PC-3 (cell line): ENCODE data around the gene TBC1D8. TPM values are rescaled to one million over a fixed set of nuclear protein-coding genes. Genes with fewer than 3 reads are reported as not detected.

Experiments
- ATAC-seq: fragments of 200-7000 bp; cut with Tn5 transposase; 2 replicates; pipeline ENCODE4 v1.9.1; 2020; ENCODE audit warnings: mild to moderate bottlenecking, moderate library complexity
- BruUV-seq: library from RNA; stranded (reverse); fragments of 400-500 nt; replicated peaks from 2 replicates; lab custom pipeline; 2021; lab: Mats Ljungman, UMichigan
- CTCF ChIA-PET: fragments of 300-600 bp; sonication (Branson Sonifier 250); formaldehyde crosslinking; loops from one replicate; lab custom pipeline; 2022; ENCODE audit warnings: antibody characterized with exemption; lab: Charles Lee
- POLR2A ChIA-PET: fragments of 300-600 bp; sonication (Branson Sonifier 250); formaldehyde crosslinking; loops from one replicate; lab custom pipeline; 2022; ENCODE audit warnings: antibody characterized with exemption; ENCODE audit not compliant: unreplicated experiment; lab: Charles Lee
- DNase-seq: peaks from one replicate; pipeline ENCODE4 v3.0.0-alpha.2; 2015
- H2AFZ ChIP-seq: fragments of 300-600 bp; sonication (generic); 2 replicates; pipeline ENCODE4 v1.6.0; 2016; ENCODE audit warnings: antibody characterized with exemption, low read length
- H3F3A ChIP-seq: fragments of 300-600 bp; sonication (generic); one replicate; pipeline ENCODE4 v1.6.0; 2017; ENCODE audit warnings: antibody characterized with exemption, low read length, control low read depth, mild to moderate bottlenecking; ENCODE audit not compliant: unreplicated experiment
- H3K27ac ChIP-seq: fragments of 300-600 bp; sonication (generic); 2 replicates; pipeline ENCODE4 v1.5.1; 2016; ENCODE audit warnings: mild to moderate bottlenecking, low read length
- H3K27me3 ChIP-seq: fragments of 300-600 bp; sonication (generic); 2 replicates; pipeline ENCODE4 v1.6.1; 2016; ENCODE audit warnings: low read length, mixed read lengths
- H3K36me3 ChIP-seq: fragments of 300-600 bp; sonication (generic); 2 replicates; pipeline ENCODE4 v1.6.1; 2016; ENCODE audit warnings: low read depth, mixed run types, low read length, mixed read lengths
- H3K4me1 ChIP-seq: fragments of 300-600 bp; sonication (generic); 2 replicates; pipeline ENCODE4 v1.5.1; 2016; ENCODE audit warnings: low read length; ENCODE audit not compliant: insufficient read depth
- H3K4me2 ChIP-seq: fragments of 300-600 bp; sonication (generic); 2 replicates; pipeline ENCODE4 v1.6.0; 2016; ENCODE audit warnings: low read length
- H3K4me3 ChIP-seq: fragments of 300-600 bp; sonication (generic); 2 replicates; pipeline ENCODE4 v1.5.1; 2016; ENCODE audit warnings: mild to moderate bottlenecking, low read length, mixed read lengths
- H3K79me2 ChIP-seq: fragments of 300-600 bp; sonication (generic); 2 replicates; pipeline ENCODE4 v1.6.1; 2017; ENCODE audit warnings: low read length, mixed read lengths
- H3K9ac ChIP-seq: fragments of 300-600 bp; sonication (generic); 2 replicates; pipeline ENCODE4 v1.6.0; 2016; ENCODE audit warnings: mild to moderate bottlenecking, low read length
- H3K9me2 ChIP-seq: fragments of 300-600 bp; sonication (generic); replicated peaks from 2 replicates; pipeline ENCODE4 v1.6.1; 2016; ENCODE audit warnings: mixed run types, low read length, mixed read lengths
- H3K9me3 ChIP-seq: fragments of 300-600 bp; sonication (generic); 2 replicates; pipeline ENCODE4 v1.6.1; 2016; ENCODE audit warnings: low read length, mixed read lengths
- H4K20me1 ChIP-seq: fragments of 300-600 bp; sonication (generic); 2 replicates; pipeline ENCODE4 v1.6.1; 2016; ENCODE audit warnings: low read length, mixed read lengths
- EZH2 ChIP-seq: fragments of 300-600 bp; sonication (generic); IDR thresholded peaks from one replicate; pipeline ENCODE4 v1.6.1; 2017; ENCODE audit warnings: antibody characterized with exemption, mild to moderate bottlenecking, low read length; ENCODE audit not compliant: unreplicated experiment
- EZH2phosphoT487 ChIP-seq: fragments of 300-600 bp; sonication (generic); IDR thresholded peaks from 2 replicates; pipeline ENCODE4 v1.6.1; 2018; ENCODE audit warnings: mild to moderate bottlenecking, antibody characterized with exemption, low read length, borderline replicate concordance
- intact Hi-C: fragments of 100-400 bp; cut with micrococcal nuclease; formaldehyde crosslinking; loops from 2 replicates; pipeline ENCODE4 v1.9.0; 2023
- total RNA-seq: library from RNA; depleted of rRNA; stranded (reverse); fragments of >200 nt; gene quantifications from 2 replicates; pipeline ENCODE4 v1.2.3, GENCODE V29; 2014
- TF ChIP-seq, protein P1 (sequence below): fragments of 300-600 bp; sonication (generic); conservative IDR thresholded peaks from 2 replicates; pipeline ENCODE4 v1.5.1; 2017; ENCODE audit warnings: antibody characterized with exemption, low read depth, mild to moderate bottlenecking, low read length

The TBC1D8 gene
- total RNA-seq, 1 experiment from 2014 or later = 39.7 TPM

DNA sequence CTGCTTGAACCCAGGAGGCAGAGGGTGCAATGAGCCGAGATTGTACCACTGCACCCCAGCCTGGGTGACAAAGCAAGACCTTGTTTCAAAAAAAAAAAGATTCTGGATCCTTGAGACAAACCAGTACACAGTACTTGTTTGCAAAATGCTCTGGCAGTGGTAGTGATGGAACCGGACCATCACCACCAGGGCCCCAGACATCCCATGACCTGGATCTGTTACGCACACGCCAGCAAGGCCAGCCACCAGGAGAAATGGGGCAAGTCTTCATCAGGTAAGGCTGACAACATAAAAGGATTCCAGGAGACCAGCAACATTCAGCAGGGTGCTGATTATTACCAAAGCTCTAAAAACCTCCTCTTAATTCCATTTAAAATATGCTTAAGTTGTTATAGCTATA, 35.5 kb downstream of the TBC1D8 start:
- H3K27me3 ChIP-seq = no peaks in the 10 kb centered on the region
- peak overlapping the region; percentile 94 for H3K27ac ChIP-seq
- no peak for DNase-seq
- H2AFZ ChIP-seq = no peak overlapping the region
- H3K79me2 ChIP-seq = peaks cover 86% of the 10 kb centered on the region
- BruUV-seq = no TSS peak
- no peaks in the 10 kb centered on the region for H3K9me2 ChIP-seq
- POLR2A ChIA-PET = no interaction called here
- CTCF ChIA-PET = no interaction called here
- no peak overlapping the region for H3K9ac ChIP-seq
- peaks cover 9% of the 10 kb centered on the region for H3F3A ChIP-seq
- H3K36me3 ChIP-seq = peaks cover 6% of the 10 kb centered on the region; the same call in 1 of the 2 replicates
- H3K4me3 ChIP-seq = no peak overlapping the region
- H3K9me3 ChIP-seq = no peaks in the 10 kb centered on the region
- peaks cover 69% of the 10 kb centered on the region for H3K4me1 ChIP-seq
- TF ChIP-seq EZH2 = no peak
- no peak for TF ChIP-seq EZH2phosphoT487
- TF ChIP-seq, protein P1, sequence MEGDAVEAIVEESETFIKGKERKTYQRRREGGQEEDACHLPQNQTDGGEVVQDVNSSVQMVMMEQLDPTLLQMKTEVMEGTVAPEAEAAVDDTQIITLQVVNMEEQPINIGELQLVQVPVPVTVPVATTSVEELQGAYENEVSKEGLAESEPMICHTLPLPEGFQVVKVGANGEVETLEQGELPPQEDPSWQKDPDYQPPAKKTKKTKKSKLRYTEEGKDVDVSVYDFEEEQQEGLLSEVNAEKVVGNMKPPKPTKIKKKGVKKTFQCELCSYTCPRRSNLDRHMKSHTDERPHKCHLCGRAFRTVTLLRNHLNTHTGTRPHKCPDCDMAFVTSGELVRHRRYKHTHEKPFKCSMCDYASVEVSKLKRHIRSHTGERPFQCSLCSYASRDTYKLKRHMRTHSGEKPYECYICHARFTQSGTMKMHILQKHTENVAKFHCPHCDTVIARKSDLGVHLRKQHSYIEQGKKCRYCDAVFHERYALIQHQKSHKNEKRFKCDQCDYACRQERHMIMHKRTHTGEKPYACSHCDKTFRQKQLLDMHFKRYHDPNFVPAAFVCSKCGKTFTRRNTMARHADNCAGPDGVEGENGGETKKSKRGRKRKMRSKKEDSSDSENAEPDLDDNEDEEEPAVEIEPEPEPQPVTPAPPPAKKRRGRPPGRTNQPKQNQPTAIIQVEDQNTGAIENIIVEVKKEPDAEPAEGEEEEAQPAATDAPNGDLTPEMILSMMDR = no peak
- intact Hi-C loops = no loop called here
- H4K20me1 ChIP-seq = peaks cover 6% of the 10 kb centered on the region; the same call in 1 of the 2 replicates
- no peak for ATAC-seq
- no peak overlapping the region for H3K4me2 ChIP-seq

GRCh38 chr2:101114815-101115214, 36.4 kb downstream of the TBC1D8 start:
- H3K4me1 ChIP-seq = peaks cover 69% of the 10 kb centered on the region
- H4K20me1 ChIP-seq = peaks cover 10% of the 10 kb centered on the region; the same call in 1 of the 2 replicates
- POLR2A ChIA-PET = interaction anchor here (0.6 kb wide), 1 partner anchor 97 kb away, joined by 6 read pairs; no protein-coding TSS in a partner anchor

More at GRCh38 chr2:101114815-101115214, 36.4 kb downstream of the TBC1D8 start:
- Histone ChIP-seq H3K27me3 (no peaks in the 10 kb centered on the region), H3K27ac (peak overlapping the region; percentile 94), H3K4me3 (peak overlapping the region; percentile 19; the same call in 1 of the 2 replicates), H3K36me3 (peaks cover 6% of the 10 kb centered on the region; the same call in 1 of the 2 replicates), H3K9me2 (no peaks in the 10 kb centered on the region), H3K9ac (peak overlapping the region; percentile 68), H3F3A (peaks cover 9% of the 10 kb centered on the region), H2AFZ (no peak overlapping the region), H3K4me2 (peak overlapping the region; percentile 78), H3K79me2 (peaks cover 88% of the 10 kb centered on the region), H3K9me3 (no peaks in the 10 kb centered on the region)
- ATAC-seq = no peak
- CTCF ChIA-PET = no interaction called here
- intact Hi-C loops = loop anchor here (5.0 kb wide), 2 partner anchors 32 to 78 kb away; no protein-coding TSS in a partner anchor
- TF ChIP-seq, protein P1 = no peak
- TF ChIP-seq EZH2phosphoT487 (no peak), EZH2 (no peak)
- no TSS peak for BruUV-seq
- no peak for DNase-seq
